Brain microvascular endothelial cell (primary cell): Measurements from ENCODE around the gene HECTD4.
A peak's percentile ranks its signal among the peaks of the same experiment; 100 is the strongest.

Experiments used
- DNase-seq: peaks from one replicate; pipeline ENCODE4 v3.0.0-alpha.2; 2020
- H3K27ac ChIP-seq: fragments of 250-450 bp; sonication (Bioruptor Pico); 2 replicates; pipeline ENCODE4 v1.5.1; 2020; ENCODE audit warnings: mild to moderate bottlenecking, moderate library complexity
- H3K27me3 ChIP-seq: fragments of 250-450 bp; sonication (Bioruptor Pico); replicated peaks from 2 replicates; pipeline ENCODE4 v1.5.1; 2020; ENCODE audit warnings: mild to moderate bottlenecking
- H3K36me3 ChIP-seq: fragments of 250-450 bp; sonication (Bioruptor Pico); replicated peaks from 2 replicates; pipeline ENCODE4 v1.5.1; 2020; ENCODE audit warnings: mild to moderate bottlenecking
- H3K4me3 ChIP-seq: 2 replicates; pipeline ENCODE4 v1.5.1; 2011; ENCODE audit warnings: low read depth, mild to moderate bottlenecking, control low read depth, low read length, moderate library complexity
- in situ Hi-C: cut with HindIII; loops from 2 replicates; pipeline ENCODE4 v1.10.0; 2017; ENCODE audit warnings: low sequenced_read_pairs, low pct_ligation_motif_present
- TF ChIP-seq, protein P1 (sequence below): IDR thresholded peaks from 2 replicates; pipeline ENCODE4 v1.5.1; 2011; ENCODE audit warnings: low read depth, mild to moderate bottlenecking, moderate library complexity, low read length, control low read depth, inconsistent platforms; ENCODE audit errors: missing control alignments

The HECTD4 gene

GRCh38 chr12:112322882-112323547 lies 59.2 kb downstream of the HECTD4 start:
- in situ Hi-C loops, result no loop called here

GRCh38 chr12:112322441-112322840 lies 59.8 kb downstream of the HECTD4 start:
- TF ChIP-seq, protein P1, sequence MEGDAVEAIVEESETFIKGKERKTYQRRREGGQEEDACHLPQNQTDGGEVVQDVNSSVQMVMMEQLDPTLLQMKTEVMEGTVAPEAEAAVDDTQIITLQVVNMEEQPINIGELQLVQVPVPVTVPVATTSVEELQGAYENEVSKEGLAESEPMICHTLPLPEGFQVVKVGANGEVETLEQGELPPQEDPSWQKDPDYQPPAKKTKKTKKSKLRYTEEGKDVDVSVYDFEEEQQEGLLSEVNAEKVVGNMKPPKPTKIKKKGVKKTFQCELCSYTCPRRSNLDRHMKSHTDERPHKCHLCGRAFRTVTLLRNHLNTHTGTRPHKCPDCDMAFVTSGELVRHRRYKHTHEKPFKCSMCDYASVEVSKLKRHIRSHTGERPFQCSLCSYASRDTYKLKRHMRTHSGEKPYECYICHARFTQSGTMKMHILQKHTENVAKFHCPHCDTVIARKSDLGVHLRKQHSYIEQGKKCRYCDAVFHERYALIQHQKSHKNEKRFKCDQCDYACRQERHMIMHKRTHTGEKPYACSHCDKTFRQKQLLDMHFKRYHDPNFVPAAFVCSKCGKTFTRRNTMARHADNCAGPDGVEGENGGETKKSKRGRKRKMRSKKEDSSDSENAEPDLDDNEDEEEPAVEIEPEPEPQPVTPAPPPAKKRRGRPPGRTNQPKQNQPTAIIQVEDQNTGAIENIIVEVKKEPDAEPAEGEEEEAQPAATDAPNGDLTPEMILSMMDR, result no peak
- in situ Hi-C loops, result no loop called here
- DNase-seq, result no peak

More at GRCh38 chr12:112322882-112323547, 59.2 kb downstream of the HECTD4 start:
- DNase-seq, result no peak
- no peaks in the 10 kb centered on the region for H3K36me3 ChIP-seq
- TF ChIP-seq, protein P1, result no peak
- no peak overlapping the region for H3K4me3 ChIP-seq
- no peaks in the 10 kb centered on the region for H3K27me3 ChIP-seq
- H3K27ac ChIP-seq, result no peak overlapping the region

DNA sequence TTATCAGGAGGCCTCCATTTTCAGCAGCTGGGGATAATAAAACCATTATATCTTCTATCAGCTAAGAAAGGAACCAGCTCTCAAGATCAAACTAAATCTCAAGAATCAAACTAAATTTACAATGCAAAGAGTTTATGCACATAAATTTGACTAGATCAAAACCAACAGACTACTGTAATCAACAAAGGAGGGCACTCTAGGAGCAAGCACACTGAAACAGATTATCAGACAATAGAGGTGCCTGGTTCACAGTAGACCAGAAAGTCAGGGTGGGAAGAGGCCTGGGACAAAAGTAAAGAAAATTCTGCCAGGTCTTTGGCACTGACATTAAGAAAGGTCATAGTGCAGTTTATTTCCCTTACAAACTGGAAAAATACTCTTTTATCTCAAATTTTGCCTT lies 61.0 kb downstream of the HECTD4 start:
- Histone ChIP-seq H3K27ac (no peak overlapping the region), H3K4me3 (no peak overlapping the region), H3K27me3 (no peaks in the 10 kb centered on the region), H3K36me3 (no peaks in the 10 kb centered on the region)
- TF ChIP-seq, protein P1, result no peak
- no peak for DNase-seq
- in situ Hi-C loops, result no loop called here

More at GRCh38 chr12:112322441-112322840, 59.8 kb downstream of the HECTD4 start:
- Histone ChIP-seq H3K4me3 (no peak overlapping the region), H3K27me3 (no peaks in the 10 kb centered on the region), H3K27ac (no peak overlapping the region), H3K36me3 (no peaks in the 10 kb centered on the region)

DNA sequence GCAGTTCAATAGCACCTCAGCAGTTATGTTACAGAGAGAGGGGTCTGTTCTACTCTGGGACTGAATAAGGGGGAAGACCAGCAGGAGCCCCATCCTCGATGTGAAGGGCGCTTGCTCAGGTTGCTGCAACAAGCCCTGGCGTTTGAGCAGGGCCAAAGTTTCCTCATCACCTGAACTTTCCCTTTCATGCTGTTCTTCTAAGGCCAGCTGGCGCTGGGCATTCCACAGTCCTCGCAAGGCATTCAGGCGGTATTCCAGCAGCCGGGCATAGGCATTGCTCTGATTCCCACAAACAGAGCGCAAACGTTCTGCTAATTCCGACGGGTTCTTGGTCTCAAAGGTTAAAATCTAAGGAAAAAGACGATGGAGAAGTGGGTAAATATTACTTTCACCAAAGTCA lies 62.8 kb downstream of the HECTD4 start:
- no peaks in the 10 kb centered on the region for H3K36me3 ChIP-seq
- no peak for DNase-seq
- no peak overlapping the region for H3K27ac ChIP-seq
- H3K27me3 ChIP-seq, result no peaks in the 10 kb centered on the region
- in situ Hi-C loops, result no loop called here
- no peak overlapping the region for H3K4me3 ChIP-seq
- TF ChIP-seq, protein P1, result no peak

- no peaks in the 10 kb centered on the region for H3K27me3 ChIP-seq
- no peak for DNase-seq
- H3K4me3 ChIP-seq, result no peak overlapping the region
- no peaks in the 10 kb centered on the region for H3K36me3 ChIP-seq
- TF ChIP-seq, protein P1, result no peak
- H3K27ac ChIP-seq, result no peak overlapping the region
- in situ Hi-C loops, result no loop called here
These were observed 64.8 kb downstream of the HECTD4 start for GRCh38 chr12:112317481-112317880.

GRCh38 chr12:112314981-112315380 lies 67.2 kb downstream of the HECTD4 start:
- in situ Hi-C loops, result no loop called here
- peak; percentile 3 for DNase-seq
- no peak overlapping the region for H3K27ac ChIP-seq
- TF ChIP-seq, protein P1, result no peak
- H3K36me3 ChIP-seq, result no peaks in the 10 kb centered on the region
- no peak overlapping the region for H3K4me3 ChIP-seq
- no peaks in the 10 kb centered on the region for H3K27me3 ChIP-seq
